WERI-Rb-1 (cell line): ENCODE data around the gene MSH3.
"Not testable (repeated sequence)": the region's sequence is repeated elsewhere in the genome, so short reads cannot be mapped to it uniquely, and the experiment has no call there.

ENCODE experiments used
- DNase-seq: peaks from one replicate; pipeline ENCODE4 v3.0.0-alpha.2; 2020
- H3K27ac ChIP-seq: fragments of 250-450 bp; sonication (Bioruptor Pico); 2 replicates; pipeline ENCODE4 v1.5.1; 2020; ENCODE audit warnings: mild to moderate bottlenecking, moderate library complexity
- H3K27me3 ChIP-seq: fragments of 250-450 bp; sonication (Bioruptor Pico); 2 replicates; pipeline ENCODE4 v1.5.1; 2021; ENCODE audit warnings: mild to moderate bottlenecking, low read depth, moderate library complexity; ENCODE audit not compliant: insufficient read depth, severe bottlenecking
- H3K36me3 ChIP-seq: fragments of 250-450 bp; sonication (Bioruptor Pico); 2 replicates; pipeline ENCODE4 v1.5.1; 2020; ENCODE audit warnings: mild to moderate bottlenecking, moderate library complexity
- H3K4me3 ChIP-seq: 2 replicates; pipeline ENCODE4 v1.5.1; 2011; ENCODE audit warnings: low read depth, mild to moderate bottlenecking, control low read depth, low read length
- H3K9me3 ChIP-seq: fragments of 250-450 bp; sonication (Bioruptor Pico); 2 replicates; pipeline ENCODE4 v1.5.1; 2021; ENCODE audit warnings: mild to moderate bottlenecking, moderate library complexity; ENCODE audit not compliant: severe bottlenecking
- CTCF ChIP-seq: IDR thresholded peaks from 2 replicates; pipeline ENCODE4 v1.5.1; 2011; ENCODE audit warnings: low read depth, mild to moderate bottlenecking, control low read depth, inconsistent platforms, low read length

The MSH3 gene

GRCh38 chr5:80820685-80821084, 166.2 kb downstream of the MSH3 start:
- Histone ChIP-seq H3K27ac (no peak overlapping the region), H3K27me3 (no peaks in the 10 kb centered on the region), H3K36me3 (no peaks in the 10 kb centered on the region), H3K4me3 (no peak overlapping the region), H3K9me3 (peaks cover 6% of the 10 kb centered on the region)
- no peak for DNase-seq
- TF ChIP-seq CTCF, result no peak

- Histone ChIP-seq H3K27me3 (no peaks in the 10 kb centered on the region), H3K4me3 (no peak overlapping the region), H3K36me3 (no peaks in the 10 kb centered on the region), H3K9me3 (peaks cover 6% of the 10 kb centered on the region), H3K27ac (no peak overlapping the region)
- TF ChIP-seq CTCF, result no peak
- DNase-seq, result no peak
These were observed 168.2 kb downstream of the MSH3 start for GRCh38 chr5:80822640-80823039.

- not testable (repeated sequence) for H3K4me3 ChIP-seq, H3K36me3 ChIP-seq, H3K27ac ChIP-seq, DNase-seq, H3K27me3 ChIP-seq
- H3K9me3 ChIP-seq, result peaks cover 14% of the 10 kb centered on the region
These were observed 169.7 kb downstream of the MSH3 start for GRCh38 chr5:80824159-80824558.

GRCh38 chr5:80825786-80826460, 171.5 kb downstream of the MSH3 start:
- H3K27me3 ChIP-seq, result no peaks in the 10 kb centered on the region
- TF ChIP-seq CTCF, result no peak
- H3K4me3 ChIP-seq, result no peak overlapping the region
- peaks cover 19% of the 10 kb centered on the region for H3K9me3 ChIP-seq
- DNase-seq, result no peak
- H3K36me3 ChIP-seq, result no peaks in the 10 kb centered on the region; the same call in 1 of the 2 replicates
- H3K27ac ChIP-seq, result no peak overlapping the region

GRCh38 chr5:80834710-80835109, 180.3 kb downstream of the MSH3 start:
- DNase-seq, result no peak
- H3K36me3 ChIP-seq, result no peaks in the 10 kb centered on the region
- peak overlapping the region; percentile 43; the same call in 1 of the 2 replicates for H3K27ac ChIP-seq
- TF ChIP-seq CTCF, result no peak
- no peaks in the 10 kb centered on the region for H3K27me3 ChIP-seq
- no peak overlapping the region for H3K4me3 ChIP-seq
- H3K9me3 ChIP-seq, result peaks cover under 1% of the 10 kb centered on the region

- no peaks in the 10 kb centered on the region for H3K36me3 ChIP-seq
- no peaks in the 10 kb centered on the region for H3K9me3 ChIP-seq
- TF ChIP-seq CTCF, result no peak
- peak overlapping the region; percentile 43; the same call in 1 of the 2 replicates for H3K27ac ChIP-seq
- H3K27me3 ChIP-seq, result no peaks in the 10 kb centered on the region
- H3K4me3 ChIP-seq, result no peak overlapping the region
- DNase-seq, result no peak
These were observed 180.7 kb downstream of the MSH3 start for GRCh38 chr5:80835128-80835527.
